Stomach (tissue), 9 donors: Measurements from ENCODE around the gene C12orf43. TPM values are rescaled to one million over a fixed set of nuclear protein-coding genes. Genes with fewer than 3 reads are reported as not detected.
A peak's percentile ranks its signal among the peaks of the same experiment; 100 is the strongest.

ENCODE experiments used
- DNase-seq, 2 donors: peaks; one replicate each; pipeline versions ENCODE4 v3.0.0 to v3.0.0-alpha.2; 2013 to 2019
- H3K27ac ChIP-seq, 5 donors: fragments of 200-600 bp in 4 of 5; sonication (generic) in 4 of 5; one replicate each; pipeline ENCODE4 v1.5.1; 2013 to 2019; ENCODE audit warnings: mild to moderate bottlenecking in 1 of 5, moderate library complexity in 1 of 5
- H3K27me3 ChIP-seq, 3 donors: fragments of 200-600 bp; sonication (generic); one replicate each; pipeline ENCODE4 v1.5.1; 2017 to 2019; ENCODE audit warnings: mixed run types in 1 of 3
- H3K36me3 ChIP-seq, 4 donors: fragments of 200-600 bp; sonication (generic); 1 replicate in 3 of 4; 2 replicates in 1 of 4; pipeline ENCODE4 v1.5.1; 2016 to 2019
- H3K4me1 ChIP-seq, 4 donors: fragments of 200-600 bp; sonication (generic); one replicate each; pipeline ENCODE4 v1.5.1; 2016 to 2019
- H3K4me3 ChIP-seq, 4 donors: fragments of 200-600 bp; sonication (generic) in 3 of 4; one replicate each; pipeline ENCODE4 v1.5.1; 2016 to 2019; ENCODE audit warnings: mild to moderate bottlenecking in 1 of 4
- H3K9me3 ChIP-seq, 4 donors: fragments of 200-600 bp; sonication (generic); one replicate each; pipeline ENCODE4 v1.5.1; 2016 to 2019
- EP300 ChIP-seq: sonication (generic); formaldehyde crosslinking; IDR thresholded peaks from one replicate; pipeline ENCODE4 v1.6.1; 2017; ENCODE audit warnings: antibody characterized with exemption
- POLR2A ChIP-seq, 4 donors: fragments of 450-650 bp; IDR thresholded peaks; one replicate each; pipeline ENCODE4 v1.6.1; 2016; ENCODE audit warnings: antibody characterized with exemption in 4 of 4, control low read depth in 2 of 4, mild to moderate bottlenecking in 1 of 4, moderate library complexity in 1 of 4
- POLR2AphosphoS5 ChIP-seq, 3 donors: sonication (generic); formaldehyde crosslinking; IDR thresholded peaks; one replicate each; pipeline ENCODE4 v1.6.1; 2016; ENCODE audit warnings: antibody characterized with exemption in 3 of 3
- WGBS, 5 donors: extraction: QIAGEN DNeasy Blood & Tissue Kit in 3 of 5; methylation state at CpG; one replicate each; pipeline versions ENCODE4 v1.1.5 to v1.1.7; 2013 to 2018; 5-methylcytosine and 5-hydroxymethylcytosine counted together
- intact Hi-C: fragments of 100-400 bp; cut with DNase I; formaldehyde crosslinking; loops from one replicate; pipeline ENCODE4 v1.15.1; 2023; ENCODE audit warnings: low total_unique reads
- polyA plus RNA-seq, 3 donors: library from polyadenylated mRNA; stranded (reverse); fragments of 200-250 nt; gene quantifications; one replicate each; pipeline ENCODE4 v1.2.3, GENCODE V29; 2013
- total RNA-seq, 5 donors: library from RNA; depleted of rRNA; stranded (reverse); fragments of >200 nt; gene quantifications; one replicate each; pipeline versions ENCODE4 v1.1.0 to v1.2.3, GENCODE V29; 2014 to 2016
- TF ChIP-seq, protein P1 (sequence below), 7 experiments: fragments of 450-650 bp in 4 of 7; fragments of 200-600 bp in 3 of 7; sonication (generic) in 3 of 7; IDR thresholded peaks; one replicate each; pipeline ENCODE4 v1.5.1; 2016 to 2019; ENCODE audit warnings: antibody characterized with exemption in 7 of 7, control low read depth in 2 of 7, mild to moderate bottlenecking in 1 of 7
- donor health status: healthy with polysubstance abuse.
- donor health status: Bipolar disorder and iron deficiency.
- donor health status: healthy.

The C12orf43 gene
- total and polyA plus RNA-seq, 8 donors: 5.5 to 42.4 (median 12.9) TPM

DNA sequence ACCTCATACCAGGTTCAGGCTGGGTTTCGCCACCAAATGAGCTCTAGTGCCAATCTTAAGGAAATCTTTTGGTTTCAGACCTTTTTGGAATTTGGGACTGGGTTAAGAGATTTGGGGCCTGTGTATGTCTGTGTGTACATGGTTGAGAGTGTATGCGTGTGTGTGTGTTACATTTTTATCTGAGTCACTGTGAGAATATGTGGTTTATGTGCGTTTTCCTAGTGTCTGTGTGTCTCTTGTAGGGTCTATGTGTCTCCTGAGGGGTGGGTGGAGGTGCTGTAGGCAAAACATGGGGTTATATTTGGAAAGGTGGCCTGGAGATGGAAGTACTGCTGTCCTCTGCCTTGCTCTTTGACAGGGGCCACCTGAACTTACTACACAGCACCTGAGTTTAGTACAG is 17.9 kb downstream of the C12orf43 start:
- intact Hi-C loops: no loop called here

DNA sequence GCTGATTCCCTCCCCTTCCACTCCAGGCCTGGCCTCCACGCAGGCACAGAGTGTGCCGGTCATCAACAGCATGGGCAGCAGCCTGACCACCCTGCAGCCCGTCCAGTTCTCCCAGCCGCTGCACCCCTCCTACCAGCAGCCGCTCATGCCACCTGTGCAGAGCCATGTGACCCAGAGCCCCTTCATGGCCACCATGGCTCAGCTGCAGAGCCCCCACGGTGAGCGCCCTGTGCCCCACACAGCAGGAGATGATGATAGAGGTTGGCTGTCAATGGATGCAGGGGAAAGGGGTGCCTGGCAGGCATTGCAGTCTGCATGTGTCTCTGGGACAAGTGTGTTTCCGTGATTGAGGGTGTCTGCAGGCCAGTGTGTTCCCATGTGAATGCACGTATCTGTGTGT is 18.8 kb downstream of the C12orf43 start:
- intact Hi-C loops: no loop called here
- Histone ChIP-seq H3K4me3 (no peak overlapping the region), H3K36me3 (peaks cover 0 to 57% (median 52%) of the 10 kb centered on the region in 4 donors), H3K9me3 (no peaks in the 10 kb centered on the region), H3K27me3 (no peaks in the 10 kb centered on the region), H3K27ac (no peak overlapping the region), H3K4me1 (peaks cover 23 to 37% (median 33%) of the 10 kb centered on the region in 4 donors)
- DNase-seq: no peak
- no peak for TF ChIP-seq EP300
- no peak for TF ChIP-seq POLR2AphosphoS5 (IDR thresholded peaks at IDR 0.05)
- TF ChIP-seq POLR2A (IDR thresholded peaks at IDR 0.05): no peak
- TF ChIP-seq, protein P1, sequence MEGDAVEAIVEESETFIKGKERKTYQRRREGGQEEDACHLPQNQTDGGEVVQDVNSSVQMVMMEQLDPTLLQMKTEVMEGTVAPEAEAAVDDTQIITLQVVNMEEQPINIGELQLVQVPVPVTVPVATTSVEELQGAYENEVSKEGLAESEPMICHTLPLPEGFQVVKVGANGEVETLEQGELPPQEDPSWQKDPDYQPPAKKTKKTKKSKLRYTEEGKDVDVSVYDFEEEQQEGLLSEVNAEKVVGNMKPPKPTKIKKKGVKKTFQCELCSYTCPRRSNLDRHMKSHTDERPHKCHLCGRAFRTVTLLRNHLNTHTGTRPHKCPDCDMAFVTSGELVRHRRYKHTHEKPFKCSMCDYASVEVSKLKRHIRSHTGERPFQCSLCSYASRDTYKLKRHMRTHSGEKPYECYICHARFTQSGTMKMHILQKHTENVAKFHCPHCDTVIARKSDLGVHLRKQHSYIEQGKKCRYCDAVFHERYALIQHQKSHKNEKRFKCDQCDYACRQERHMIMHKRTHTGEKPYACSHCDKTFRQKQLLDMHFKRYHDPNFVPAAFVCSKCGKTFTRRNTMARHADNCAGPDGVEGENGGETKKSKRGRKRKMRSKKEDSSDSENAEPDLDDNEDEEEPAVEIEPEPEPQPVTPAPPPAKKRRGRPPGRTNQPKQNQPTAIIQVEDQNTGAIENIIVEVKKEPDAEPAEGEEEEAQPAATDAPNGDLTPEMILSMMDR (IDR thresholded peaks at IDR 0.05): no peak
- WGBS, 5 donors: 80 to 93% (median 83%) methylated on average over 1 to 9 of the region's 9 CpGs

More for the DNA sequence above, 17.9 kb downstream of the C12orf43 start:
- Histone ChIP-seq H3K36me3 (peaks cover 4 to 67% (median 61%) of the 10 kb centered on the region in 4 donors), H3K27ac (peak overlapping the region in 1 of 5 donors; percentile 50), H3K9me3 (no peaks in the 10 kb centered on the region), H3K4me1 (peaks cover 23 to 37% (median 34%) of the 10 kb centered on the region in 4 donors), H3K27me3 (no peaks in the 10 kb centered on the region), H3K4me3 (no peak overlapping the region)
- DNase-seq: no peak
- WGBS, 5 donors: 68 to 80% (median 73%) methylated on average over 3 of the region's 3 CpGs
- TF ChIP-seq POLR2AphosphoS5 (IDR thresholded peaks at IDR 0.05): no peak
- TF ChIP-seq, protein P1 (IDR thresholded peaks at IDR 0.05): no peak
- no peak for TF ChIP-seq EP300
- no peak for TF ChIP-seq POLR2A (IDR thresholded peaks at IDR 0.05)

DNA sequence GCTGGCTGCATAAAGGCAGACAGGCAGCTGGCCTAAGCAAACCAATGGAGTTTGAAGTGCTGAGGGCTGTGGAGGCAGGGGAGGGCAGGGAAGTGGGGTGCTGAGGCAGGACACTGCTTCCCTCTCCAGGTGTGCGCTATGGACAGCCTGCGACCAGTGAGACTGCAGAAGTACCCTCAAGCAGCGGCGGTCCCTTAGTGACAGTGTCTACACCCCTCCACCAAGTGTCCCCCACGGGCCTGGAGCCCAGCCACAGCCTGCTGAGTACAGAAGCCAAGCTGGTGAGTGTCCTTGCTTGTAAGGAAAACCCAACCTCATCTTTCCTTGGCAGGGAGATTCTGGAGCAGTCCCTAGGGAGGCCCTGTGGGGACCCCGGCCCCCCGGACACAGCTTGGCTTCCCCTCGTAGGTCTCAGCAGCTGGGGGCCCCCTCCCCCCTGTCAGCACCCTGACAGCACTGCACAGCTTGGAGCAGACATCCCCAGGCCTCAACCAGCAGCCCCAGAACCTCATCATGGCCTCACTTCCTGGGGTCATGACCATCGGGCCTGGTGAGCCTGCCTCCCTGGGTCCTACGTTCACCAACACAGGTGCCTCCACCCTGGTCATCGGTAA is 20.0 kb downstream of the C12orf43 start:
- H3K27ac ChIP-seq: no peak overlapping the region
- no peak overlapping the region for H3K4me3 ChIP-seq
- H3K9me3 ChIP-seq: no peaks in the 10 kb centered on the region
- H3K27me3 ChIP-seq: no peaks in the 10 kb centered on the region
- WGBS, 5 donors: 78 to 87% (median 81%) methylated on average over 7 to 11 of the region's 11 CpGs
- peaks cover 19 to 26% (median 24%) of the 10 kb centered on the region in 4 donors for H3K4me1 ChIP-seq
- peaks cover 0 to 45% (median 40%) of the 10 kb centered on the region in 4 donors for H3K36me3 ChIP-seq
- TF ChIP-seq, protein P1 (IDR thresholded peaks at IDR 0.05): no peak
- no peak for TF ChIP-seq POLR2A (IDR thresholded peaks at IDR 0.05)
- intact Hi-C loops: no loop called here
- no peak for DNase-seq

DNA sequence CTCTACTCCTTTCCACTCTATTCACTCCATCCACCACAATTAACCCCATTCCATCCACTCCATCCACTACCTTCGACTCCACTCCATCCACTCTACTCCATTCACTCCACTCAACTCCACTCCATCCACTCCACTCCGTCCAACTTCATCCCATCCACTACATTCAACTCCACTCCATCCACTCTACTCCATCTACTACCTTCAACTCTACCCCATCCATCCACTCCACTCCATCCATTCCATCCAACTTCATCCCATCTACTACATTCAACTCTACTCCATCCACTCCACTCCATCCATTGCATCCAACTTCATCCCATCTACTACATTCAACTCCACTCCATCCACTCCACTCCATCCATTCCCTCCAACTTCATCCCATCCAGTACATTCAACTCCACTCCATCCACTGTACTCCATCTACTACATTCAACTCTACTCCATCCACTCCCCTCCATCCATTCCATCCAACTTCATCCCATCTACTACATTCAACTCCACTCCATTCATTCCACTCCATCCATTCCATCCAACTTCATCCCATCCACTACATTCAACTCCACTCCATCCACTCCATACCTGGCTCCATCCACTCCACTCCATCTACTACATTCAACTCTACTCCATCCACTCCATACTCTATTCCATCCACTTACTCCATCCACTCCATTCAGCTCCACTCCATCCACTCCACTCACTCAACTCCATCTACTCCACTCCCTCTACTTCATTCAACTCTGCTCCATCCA is 21.5 kb downstream of the C12orf43 start:
- peaks cover 0 to 41% (median 35%) of the 10 kb centered on the region in 4 donors for H3K36me3 ChIP-seq
- H3K4me3 ChIP-seq: no peak overlapping the region
- TF ChIP-seq EP300 (no peak), POLR2AphosphoS5 (IDR thresholded peaks at IDR 0.05) (no peak), POLR2A (IDR thresholded peaks at IDR 0.05) (no peak)
- TF ChIP-seq, protein P1 (IDR thresholded peaks at IDR 0.05): no peak
- no peaks in the 10 kb centered on the region for H3K9me3 ChIP-seq
- H3K4me1 ChIP-seq: peaks cover 7 to 12% (median 11%) of the 10 kb centered on the region in 4 donors
- no peaks in the 10 kb centered on the region for H3K27me3 ChIP-seq
- intact Hi-C loops: no loop called here
- H3K27ac ChIP-seq: no peak overlapping the region
- WGBS, 5 donors: 91 to 99% (median 94%) methylated on average over 2 of the region's 2 CpGs
- no peak for DNase-seq
